IMR-90 (cell line): ENCODE results near the gene JKAMP. TPM values are rescaled to one million over a fixed set of nuclear protein-coding genes. Genes with fewer than 3 reads are reported as not detected.

Experiments
- ATAC-seq: fragments of 200-7000 bp; cut with Tn5 transposase; 2 replicates; pipeline ENCODE4 v1.9.1; 2020; ENCODE audit warnings: low read depth, mild to moderate bottlenecking, moderate library complexity
- BruUV-seq: library from RNA; stranded (reverse); fragments of 400-500 nt; replicated peaks from 2 replicates; lab custom pipeline; 2021; lab: Mats Ljungman, UMichigan
- CTCF ChIA-PET: fragments of 300-600 bp; formaldehyde crosslinking; extraction: SDS; loops from one replicate; lab custom pipeline; 2021; ENCODE audit warnings: antibody characterized with exemption; lab: Yijun Ruan, JAX
- POLR2A ChIA-PET: fragments of 300-600 bp; sonication (Branson Sonifier 250); formaldehyde crosslinking; loops from one replicate; lab custom pipeline; 2022; ENCODE audit warnings: antibody characterized with exemption; ENCODE audit not compliant: unreplicated experiment; lab: Charles Lee
- DNase-seq: peaks from one replicate; pipeline ENCODE4 v3.0.0; 2013
- H2AFZ ChIP-seq: replicated peaks from 2 replicates; pipeline ENCODE3; 2013; ENCODE audit warnings: low read length, mild to moderate bottlenecking; ENCODE audit not compliant: poor library complexity
- H2AK5ac ChIP-seq: 2 replicates; pipeline ENCODE4 v1.6.1; 2013; ENCODE audit warnings: low read depth, low read length, inconsistent platforms
- H2AK9ac ChIP-seq: replicated peaks from 2 replicates; pipeline ENCODE3; 2013; ENCODE audit warnings: mild to moderate bottlenecking, low read depth, low read length, moderate library complexity; ENCODE audit not compliant: poor library complexity
- H2BK120ac ChIP-seq: 2 replicates; pipeline ENCODE4 v1.6.1; 2013; ENCODE audit warnings: low read depth, low read length, inconsistent platforms
- H2BK15ac ChIP-seq: 3 replicates; pipeline ENCODE4 v1.6.1; 2013; ENCODE audit warnings: low read depth, low read length, inconsistent platforms
- H2BK20ac ChIP-seq: 2 replicates; pipeline ENCODE4 v1.6.1; 2013; ENCODE audit warnings: low read depth, mild to moderate bottlenecking, inconsistent platforms, low read length, moderate library complexity
- H2BK5ac ChIP-seq: 2 replicates; pipeline ENCODE4 v1.6.1; 2013; ENCODE audit warnings: mild to moderate bottlenecking, low read depth, low read length, inconsistent platforms; ENCODE audit not compliant: poor library complexity, severe bottlenecking
- H3K14ac ChIP-seq: replicated peaks from 2 replicates; pipeline ENCODE4 v1.6.1; 2013; ENCODE audit warnings: low read depth, low read length, inconsistent platforms
- H3K18ac ChIP-seq: 2 replicates; pipeline ENCODE4 v1.6.1; 2013; ENCODE audit warnings: low read depth, low read length, control low read depth
- H3K23ac ChIP-seq: 2 replicates; pipeline ENCODE4 v1.6.1; 2013; ENCODE audit warnings: low read depth, low read length, inconsistent platforms
- H3K27ac ChIP-seq: 2 replicates; pipeline ENCODE4 v1.5.1; 2013; ENCODE audit warnings: mild to moderate bottlenecking, control low read depth, low read length; ENCODE audit not compliant: insufficient read depth
- H3K27me3 ChIP-seq: 2 replicates; pipeline ENCODE4 v1.6.1; 2013; ENCODE audit warnings: low read length; ENCODE audit not compliant: control insufficient read depth, insufficient read depth
- H3K36me3 ChIP-seq: 2 replicates; pipeline ENCODE4 v1.6.1; 2013; ENCODE audit warnings: low read length, mixed read lengths; ENCODE audit not compliant: control insufficient read depth, insufficient read depth
- H3K4ac ChIP-seq: 2 replicates; pipeline ENCODE4 v1.6.1; 2013; ENCODE audit warnings: low read depth, low read length, inconsistent platforms
- H3K4me1 ChIP-seq: 2 replicates; pipeline ENCODE4 v1.6.1; 2013; ENCODE audit warnings: low read length, mixed read lengths; ENCODE audit not compliant: control insufficient read depth, insufficient read depth
- H3K4me2 ChIP-seq: 2 replicates; pipeline ENCODE4 v1.6.1; 2013; ENCODE audit warnings: low read depth, mild to moderate bottlenecking, control low read depth, low read length, moderate library complexity
- H3K4me3 ChIP-seq: 2 replicates; pipeline ENCODE4 v1.5.1; 2013; ENCODE audit warnings: low read depth, mild to moderate bottlenecking, control low read depth, low read length, moderate library complexity; ENCODE audit not compliant: insufficient read depth
- H3K56ac ChIP-seq: 2 replicates; pipeline ENCODE4 v1.6.1; 2013; ENCODE audit warnings: low read length, inconsistent platforms; ENCODE audit not compliant: insufficient read depth; ENCODE audit errors: extremely low read depth
- H3K79me1 ChIP-seq, 2 experiments: 2 replicates each; pipeline ENCODE4 v1.6.1; 2013; ENCODE audit warnings: low read length in 2 of 2, inconsistent platforms in 1 of 2, low read depth in 1 of 2
- H3K9ac ChIP-seq: 2 replicates; pipeline ENCODE4 v1.6.1; 2013; ENCODE audit warnings: low read depth, low read length, control low read depth
- H3K9me1 ChIP-seq: 2 replicates; pipeline ENCODE4 v1.6.1; 2013; ENCODE audit warnings: low read length, inconsistent platforms; ENCODE audit not compliant: insufficient read depth
- H3K9me3 ChIP-seq: 2 replicates; pipeline ENCODE4 v1.6.1; 2013; ENCODE audit warnings: low read length; ENCODE audit not compliant: control insufficient read depth, insufficient read depth
- H4K20me1 ChIP-seq: 2 replicates; pipeline ENCODE4 v1.6.1; 2013; ENCODE audit warnings: low read length, inconsistent platforms; ENCODE audit not compliant: insufficient read depth
- H4K5ac ChIP-seq: 2 replicates; pipeline ENCODE4 v1.6.1; 2013; ENCODE audit warnings: mild to moderate bottlenecking, low read depth, low read length, control low read depth
- H4K8ac ChIP-seq, 2 experiments: 2 replicates each; pipeline ENCODE4 v1.6.1; 2013; ENCODE audit warnings: low read depth in 2 of 2, low read length in 2 of 2, control low read depth in 1 of 2, inconsistent platforms in 1 of 2
- H4K91ac ChIP-seq: 2 replicates; pipeline ENCODE4 v1.6.1; 2013; ENCODE audit warnings: low read depth, low read length, inconsistent platforms; ENCODE audit not compliant: insufficient read depth
- BHLHE40 ChIP-seq: fragments of 150-350 bp; IDR thresholded peaks from 2 replicates; pipeline ENCODE4 v1.6.1; 2016; ENCODE audit warnings: mild to moderate bottlenecking, low read depth, low read length
- CEBPB ChIP-seq: IDR thresholded peaks from 2 replicates; pipeline ENCODE4 v1.6.1; 2012; ENCODE audit warnings: low read depth, low read length, improper control_type of control experiment
- FOS ChIP-seq: fragments of 150-350 bp; IDR thresholded peaks from 2 replicates; pipeline ENCODE4 v1.6.1; 2016; ENCODE audit warnings: low read depth, low read length
- MAFK ChIP-seq: IDR thresholded peaks from 2 replicates; pipeline ENCODE4 v1.6.1; 2012; ENCODE audit warnings: low read depth, low read length, improper control_type of control experiment
- NFE2L2 ChIP-seq: fragments of 150-350 bp; IDR thresholded peaks from 2 replicates; pipeline ENCODE4 v1.6.1; 2016; ENCODE audit warnings: low read depth, mild to moderate bottlenecking, low read length
- POLR2A ChIP-seq: IDR thresholded peaks from 2 replicates; pipeline ENCODE4 v1.6.1; 2012; ENCODE audit warnings: mild to moderate bottlenecking, low read depth, low read length
- RFX5 ChIP-seq: IDR thresholded peaks from 2 replicates; pipeline ENCODE4 v1.8.0; 2012; ENCODE audit warnings: low read depth, mild to moderate bottlenecking, low read length, moderate library complexity
- WGBS, 2 experiments: methylation state at CpG; one replicate each; pipeline versions ENCODE4 v1.1.5 to v1.1.7; 2013; ENCODE audit warnings: missing lambda C conversion rate in 2 of 2; ENCODE audit not compliant: insufficient read length in 1 of 2; ENCODE audit errors: extremely low coverage in 2 of 2; 5-methylcytosine and 5-hydroxymethylcytosine counted together
- dilution Hi-C: fragments of 300-500 bp; cut with HindIII; formaldehyde crosslinking; loops from one replicate; pipeline ENCODE4 v1.14.3; 2018; ENCODE audit warnings: low sequenced_read_pairs; ENCODE audit not compliant: unreplicated experiment
- in situ Hi-C: fragments of 300-500 bp; cut with MboI; formaldehyde crosslinking; loops from 3 replicates; pipeline ENCODE4 v1.14.3; 2019; ENCODE audit warnings: low sequenced_read_pairs, inconsistent platforms, mixed read lengths
- intact Hi-C: fragments of 100-400 bp; cut with micrococcal nuclease; formaldehyde crosslinking; loops from 2 replicates; pipeline ENCODE4 v1.10.0; 2022
- polyA plus RNA-seq, 3 experiments: library from polyadenylated mRNA; depleted of rRNA; stranded (reverse); fragments of >200 nt; gene quantifications; 2 replicates each; pipeline ENCODE4 v1.2.3, GENCODE V29; 2012; ENCODE audit warnings: low replicate concordance in 1 of 3
- total RNA-seq: library from RNA; depleted of rRNA; stranded (reverse); fragments of >200 nt; gene quantifications from 2 replicates; pipeline ENCODE4 v1.2.3, GENCODE V29; 2012

JKAMP gene
- total and polyA plus RNA-seq, 2 of the 4 experiments (the other 2 are of a cell fraction) = 62.2 to 101 TPM

GRCh38 chr14:59492384-59492783 lies 8.1 kb downstream of the JKAMP start:
- intact Hi-C loops = loop anchor here (10.0 kb wide), 1 partner anchor 1278 kb away; no protein-coding TSS in a partner anchor
- ATAC-seq = no peak
- no CpG with 5 or more reads among the region's 1 CpG for WGBS, 2 experiments

More at GRCh38 chr14:59492384-59492783, 8.1 kb downstream of the JKAMP start:
- ChIA-PET CTCF (interaction anchor here (0.8 kb wide), 1 partner anchor 15 kb away, joined by 3 read pairs; no protein-coding TSS in a partner anchor), POLR2A (no interaction called here)
- Histone ChIP-seq H3K23ac (no peak overlapping the region), H3K36me3 (peaks cover 29% of the 10 kb centered on the region), H4K20me1 (peaks cover 3% of the 10 kb centered on the region; the same call in 1 of the 2 replicates), H3K14ac (no peak overlapping the region), H3K9ac (no peak overlapping the region), H3K4me1 (no peaks in the 10 kb centered on the region), H3K79me1 (peaks cover 35 to 38% of the 10 kb centered on the region in 2 experiments), H3K9me1 (peaks cover 5% of the 10 kb centered on the region), H3K27ac (no peak overlapping the region), H2AK5ac (no peak overlapping the region), H3K18ac (no peak overlapping the region), H2AK9ac (no peak overlapping the region), H4K91ac (no peak overlapping the region), H3K9me3 (no peaks in the 10 kb centered on the region), H3K56ac (no peak overlapping the region), H3K4me2 (no peak overlapping the region), H2BK120ac (no peak overlapping the region), H3K27me3 (no peaks in the 10 kb centered on the region), H4K8ac (no peak overlapping the region), H2AFZ (no peak overlapping the region), H4K5ac (no peak overlapping the region), H3K4me3 (no peak overlapping the region), H2BK20ac (no peak overlapping the region), H2BK15ac (no peak overlapping the region), H2BK5ac (no peak overlapping the region), H3K4ac (no peak overlapping the region)
- DNase-seq = no peak
- in situ Hi-C loops = loop anchor here (25.0 kb wide), 1 partner anchor 595 kb away; the partner anchor contains the start of gene PCNX4
- dilution Hi-C loops = no loop called here
- no peak for TF ChIP-seq POLR2A
- TF ChIP-seq RFX5 = no peak
- no peak for TF ChIP-seq BHLHE40
- TF ChIP-seq MAFK = no peak
- TF ChIP-seq CEBPB = no peak
- no peak for TF ChIP-seq NFE2L2
- no peak for TF ChIP-seq FOS
- BruUV-seq = no TSS peak
